PC-9 (cell line): ENCODE measurements around the gene LCN6. TPM values are rescaled to one million over a fixed set of nuclear protein-coding genes. Genes with fewer than 3 reads are reported as not detected.
"Not testable (repeated sequence)": the region's sequence is repeated elsewhere in the genome, so short reads cannot be mapped to it uniquely, and the experiment has no call there.

Source experiments
- BruUV-seq: library from RNA; stranded (reverse); fragments of 400-500 nt; replicated peaks from 2 replicates; lab custom pipeline; 2021; lab: Mats Ljungman, UMichigan
- CTCF ChIA-PET: fragments of 300-600 bp; sonication (Branson Sonifier 250); formaldehyde crosslinking; loops from one replicate; lab custom pipeline; 2022; ENCODE audit warnings: antibody characterized with exemption; lab: Charles Lee
- POLR2A ChIA-PET: fragments of 300-600 bp; sonication (Branson Sonifier 250); formaldehyde crosslinking; loops from one replicate; lab custom pipeline; 2022; ENCODE audit warnings: antibody characterized with exemption; ENCODE audit not compliant: unreplicated experiment; lab: Charles Lee
- DNase-seq, 2 experiments: peaks; one replicate each; pipeline versions ENCODE4 v3.0.0 to v3.0.0-alpha.2; 2015 to 2022; ENCODE audit warnings: mixed read lengths in 1 of 2
- H2AFZ ChIP-seq: fragments of 200-600 bp; sonication (generic); 2 replicates; pipeline ENCODE4 v1.8.1; 2017; ENCODE audit warnings: antibody characterized with exemption
- H3F3A ChIP-seq: fragments of 200-600 bp; sonication (generic); 2 replicates; pipeline ENCODE4 v1.8.1; 2017; ENCODE audit warnings: antibody characterized with exemption, mild to moderate bottlenecking, low read depth; ENCODE audit not compliant: insufficient read depth
- H3K27ac ChIP-seq: fragments of 200-600 bp; sonication (generic); 2 replicates; pipeline ENCODE4 v1.6.1; 2016; ENCODE audit warnings: mixed run types
- H3K27me3 ChIP-seq: fragments of 200-600 bp; sonication (generic); 2 replicates; pipeline ENCODE4 v1.6.1; 2016; ENCODE audit warnings: low read depth, mixed run types; ENCODE audit not compliant: insufficient read depth
- H3K36me3 ChIP-seq: fragments of 200-600 bp; sonication (generic); 2 replicates; pipeline ENCODE4 v1.6.1; 2016; ENCODE audit warnings: low read depth, mixed run types
- H3K4me1 ChIP-seq: fragments of 200-600 bp; sonication (generic); replicated peaks from 2 replicates; pipeline ENCODE4 v1.6.1; 2016; ENCODE audit warnings: mixed run types; ENCODE audit not compliant: insufficient read depth
- H3K4me2 ChIP-seq: fragments of 200-600 bp; sonication (generic); 2 replicates; pipeline ENCODE4 v1.6.1; 2017; ENCODE audit warnings: mixed run types
- H3K4me3 ChIP-seq: fragments of 200-600 bp; sonication (generic); 2 replicates; pipeline ENCODE4 v1.6.1; 2016; ENCODE audit warnings: mixed run types
- H3K79me2 ChIP-seq: fragments of 200-600 bp; sonication (generic); 2 replicates; pipeline ENCODE4 v1.6.1; 2017; ENCODE audit warnings: low read depth, mixed run types
- H3K9me2 ChIP-seq: fragments of 200-600 bp; sonication (generic); 2 replicates; pipeline ENCODE4 v1.8.1; 2017; ENCODE audit warnings: mild to moderate bottlenecking; ENCODE audit not compliant: insufficient read depth
- H3K9me3 ChIP-seq: fragments of 200-600 bp; sonication (generic); 2 replicates; pipeline ENCODE4 v1.8.1; 2016; ENCODE audit warnings: low read depth; ENCODE audit not compliant: insufficient read depth
- H4K20me1 ChIP-seq: fragments of 200-600 bp; sonication (generic); 2 replicates; pipeline ENCODE4 v1.8.1; 2017; ENCODE audit not compliant: insufficient read depth
- EZH2 ChIP-seq: fragments of 200-600 bp; sonication (generic); IDR thresholded peaks from 2 replicates; pipeline ENCODE4 v1.8.0; 2017; ENCODE audit warnings: antibody characterized with exemption, low read depth
- intact Hi-C: fragments of 100-400 bp; cut with micrococcal nuclease; formaldehyde crosslinking; loops from one replicate; pipeline ENCODE4 v1.10.0; 2022; ENCODE audit not compliant: unreplicated experiment
- total RNA-seq: library from RNA; stranded (reverse); gene quantifications from 2 replicates; pipeline ENCODE4 v1.2.3, GENCODE V29; 2021
- TF ChIP-seq, protein P1 (sequence below): fragments of 200-600 bp; sonication (generic); conservative IDR thresholded peaks from 2 replicates; pipeline ENCODE4 v1.6.1; 2017; ENCODE audit warnings: mixed run types, antibody characterized with exemption, mild to moderate bottlenecking, moderate library complexity

LCN6 gene
- total RNA-seq, 1 experiment from 2014 or later, result not detected

DNA sequence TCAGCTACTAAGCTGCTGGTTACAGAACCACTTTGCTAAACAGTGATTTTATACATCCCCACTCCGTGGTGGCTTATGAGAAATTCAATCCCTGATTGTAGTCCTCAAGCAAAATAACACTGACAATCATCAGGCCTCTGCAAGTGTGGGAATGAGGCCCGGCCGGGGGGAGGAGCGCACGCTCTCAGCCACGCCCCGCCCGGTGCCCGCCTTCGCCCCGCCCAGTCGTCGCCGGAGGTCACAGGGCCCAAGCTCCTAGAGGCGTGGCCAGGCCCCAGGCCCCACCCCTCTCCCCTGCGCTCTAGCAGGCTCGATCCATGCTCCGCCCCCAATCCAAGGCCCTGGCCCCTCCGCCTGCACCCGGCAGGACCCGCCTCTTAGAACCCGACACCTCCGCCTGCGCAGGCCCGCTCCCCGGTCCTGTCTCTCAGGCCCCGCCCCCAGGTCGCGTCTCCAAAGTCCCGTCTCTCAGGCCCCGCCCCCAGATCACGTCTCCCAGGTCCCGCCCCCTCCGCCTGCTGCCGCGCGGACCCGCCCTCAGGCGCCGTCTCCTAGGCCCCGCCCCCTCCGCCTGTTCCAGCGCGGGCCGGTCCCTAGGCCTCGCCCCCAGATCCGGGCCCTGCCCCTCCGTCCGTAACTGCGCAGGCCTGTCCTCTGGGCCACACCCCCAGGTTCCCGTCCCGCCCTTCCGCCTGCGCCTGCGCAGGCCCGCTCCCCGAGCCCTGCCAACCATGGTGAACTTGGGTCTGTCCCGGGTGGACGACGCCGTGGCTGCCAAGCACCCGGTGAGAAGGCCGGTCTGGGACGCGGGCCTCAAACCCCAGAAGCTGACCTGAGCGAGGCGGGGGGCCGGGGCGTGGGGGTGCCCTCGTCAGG is 42.6 kb upstream of the LCN6 start, which contains the start of gene TMEM141:
Gene TMEM141 (plus strand): TSS at position 705 of the 876 bp plus-strand sequence. CDS start 27 bp downstream, at position 732.
- ChIA-PET POLR2A (interaction anchor here (0.5 to 0.8 kb wide), 8 partner anchors 19 to 433 kb away, joined by 3 to 12 read pairs (median 5); no protein-coding TSS in a partner anchor), CTCF (interaction anchor here (0.5 to 1.0 kb wide), 7 partner anchors 9 to 422 kb away, joined by 3 to 4 read pairs (median 3); partner anchors contain the start of gene ABCA2)
- intact Hi-C loops, result loop anchor here (1.0 to 10.0 kb wide), 6 partner anchors 56 to 451 kb away; partner anchors contain the start of genes CLIC3, SEC16A and TUBB4B

DNA sequence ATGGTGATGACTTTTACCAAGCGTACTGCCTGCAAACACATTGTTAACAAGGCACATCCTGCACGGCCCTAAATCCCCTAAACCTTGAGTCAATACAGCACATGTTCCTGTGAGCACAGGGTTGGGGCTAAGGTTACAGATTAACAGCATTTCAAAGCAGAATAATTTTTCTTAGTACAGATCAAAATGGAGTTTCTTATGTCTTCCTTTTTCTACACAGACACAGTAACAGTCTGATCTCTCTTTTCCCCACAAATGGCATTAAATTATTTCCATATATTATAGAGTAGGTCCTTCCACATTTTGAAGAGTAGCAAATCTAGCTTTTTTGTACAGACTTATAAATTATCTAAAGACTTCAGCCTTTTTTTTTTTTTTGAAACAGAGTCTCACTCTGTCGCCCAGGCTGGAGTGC is 41.2 kb upstream of the LCN6 start:
- H3K9me3 ChIP-seq, result no peaks in the 10 kb centered on the region
- H3K27ac ChIP-seq, result no peak overlapping the region
- CTCF ChIA-PET, result no interaction called here
- H3F3A ChIP-seq, result peaks cover 18% of the 10 kb centered on the region
- BruUV-seq, result no TSS peak
- no peak for DNase-seq
- intact Hi-C loops, result no loop called here
- peaks cover 8% of the 10 kb centered on the region for H3K79me2 ChIP-seq
- TF ChIP-seq, protein P1, sequence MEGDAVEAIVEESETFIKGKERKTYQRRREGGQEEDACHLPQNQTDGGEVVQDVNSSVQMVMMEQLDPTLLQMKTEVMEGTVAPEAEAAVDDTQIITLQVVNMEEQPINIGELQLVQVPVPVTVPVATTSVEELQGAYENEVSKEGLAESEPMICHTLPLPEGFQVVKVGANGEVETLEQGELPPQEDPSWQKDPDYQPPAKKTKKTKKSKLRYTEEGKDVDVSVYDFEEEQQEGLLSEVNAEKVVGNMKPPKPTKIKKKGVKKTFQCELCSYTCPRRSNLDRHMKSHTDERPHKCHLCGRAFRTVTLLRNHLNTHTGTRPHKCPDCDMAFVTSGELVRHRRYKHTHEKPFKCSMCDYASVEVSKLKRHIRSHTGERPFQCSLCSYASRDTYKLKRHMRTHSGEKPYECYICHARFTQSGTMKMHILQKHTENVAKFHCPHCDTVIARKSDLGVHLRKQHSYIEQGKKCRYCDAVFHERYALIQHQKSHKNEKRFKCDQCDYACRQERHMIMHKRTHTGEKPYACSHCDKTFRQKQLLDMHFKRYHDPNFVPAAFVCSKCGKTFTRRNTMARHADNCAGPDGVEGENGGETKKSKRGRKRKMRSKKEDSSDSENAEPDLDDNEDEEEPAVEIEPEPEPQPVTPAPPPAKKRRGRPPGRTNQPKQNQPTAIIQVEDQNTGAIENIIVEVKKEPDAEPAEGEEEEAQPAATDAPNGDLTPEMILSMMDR, result no peak
- TF ChIP-seq EZH2, result no peak
- H3K4me2 ChIP-seq, result no peak overlapping the region
- POLR2A ChIA-PET, result no interaction called here
- H3K9me2 ChIP-seq, result no peaks in the 10 kb centered on the region
- peaks cover 15% of the 10 kb centered on the region; the same call in 1 of the 2 replicates for H3K4me1 ChIP-seq
- peaks cover 14% of the 10 kb centered on the region for H4K20me1 ChIP-seq
- no peak overlapping the region for H2AFZ ChIP-seq
- no peaks in the 10 kb centered on the region for H3K27me3 ChIP-seq
- no peaks in the 10 kb centered on the region for H3K36me3 ChIP-seq
- H3K4me3 ChIP-seq, result no peak overlapping the region

More for the DNA sequence above, 42.6 kb upstream of the LCN6 start, which contains the start of gene TMEM141:
- H3F3A ChIP-seq, result peaks cover 18% of the 10 kb centered on the region
- TF ChIP-seq, protein P1, result no peak
- TF ChIP-seq EZH2, result no peak
- H3K27me3 ChIP-seq, result no peaks in the 10 kb centered on the region
- no TSS peak for BruUV-seq
- H2AFZ ChIP-seq, result peak within 1 kb of the TSS; percentile 93
- H3K36me3 ChIP-seq, result no peaks in the 10 kb centered on the region
- no peaks in the 10 kb centered on the region for H3K9me2 ChIP-seq
- H3K4me2 ChIP-seq, result peak within 1 kb of the TSS; percentile 84
- H3K9me3 ChIP-seq, result no peaks in the 10 kb centered on the region
- H3K27ac ChIP-seq, result peak within 1 kb of the TSS; percentile 79
- H3K4me1 ChIP-seq, result peaks cover 15% of the 10 kb centered on the region; the same call in 1 of the 2 replicates
- peaks cover 8% of the 10 kb centered on the region for H3K79me2 ChIP-seq
- DNase-seq, result peak; percentile 94 to 100
- peaks cover 14% of the 10 kb centered on the region for H4K20me1 ChIP-seq
- H3K4me3 ChIP-seq, result peak within 1 kb of the TSS; percentile 68

DNA sequence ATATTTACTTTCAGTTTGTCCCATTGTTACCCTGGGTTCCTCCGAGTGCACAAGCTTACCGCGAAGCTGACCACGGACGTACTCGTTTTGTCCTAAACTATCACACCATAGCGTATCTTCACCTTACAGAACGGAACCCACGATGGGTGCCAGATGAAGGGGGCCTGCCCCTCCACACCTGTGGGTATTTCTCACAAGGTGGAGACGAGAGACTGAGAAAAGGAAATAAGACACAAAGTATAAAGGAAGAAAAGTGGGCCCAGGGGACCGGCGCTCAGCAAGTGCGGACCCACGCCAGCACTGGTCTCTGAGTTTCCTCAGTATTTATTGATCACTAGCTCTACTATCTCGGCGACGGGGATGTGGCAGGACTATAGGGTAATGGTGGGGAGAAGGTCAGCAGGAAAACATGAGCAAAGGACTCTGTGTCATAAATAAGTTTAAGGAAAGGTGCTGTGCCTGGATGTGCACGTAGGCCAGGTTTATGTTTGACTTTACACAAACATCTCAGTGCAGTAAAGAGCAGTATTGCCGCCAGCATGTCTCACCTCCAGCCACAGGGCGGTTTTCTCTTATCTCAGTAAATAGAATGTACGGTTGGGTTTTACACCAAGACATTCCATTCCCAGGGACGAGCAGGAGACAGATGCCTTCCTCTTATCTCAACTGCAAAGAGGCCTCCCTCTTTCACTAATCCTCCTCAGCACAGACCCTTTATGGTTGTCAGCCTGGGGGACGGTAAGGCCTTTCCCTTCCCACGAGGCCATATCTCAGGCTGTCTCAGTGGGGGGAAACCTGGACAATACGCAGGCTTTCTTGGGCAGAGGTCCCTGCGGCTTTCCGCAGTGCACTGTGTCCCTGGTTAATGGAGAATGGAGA is 40.6 kb upstream of the LCN6 start:
- H3K9me3 ChIP-seq, H3K4me2 ChIP-seq, H2AFZ ChIP-seq, H3K4me3 ChIP-seq, H3K36me3 ChIP-seq, H3K9me2 ChIP-seq, H3K27me3 ChIP-seq, H3K27ac ChIP-seq, H3K79me2 ChIP-seq, BruUV-seq, DNase-seq, intact Hi-C loops: not testable (repeated sequence)
- Histone ChIP-seq H3K4me1 (peaks cover 15% of the 10 kb centered on the region; the same call in 1 of the 2 replicates), H3F3A (peaks cover 20% of the 10 kb centered on the region), H4K20me1 (peaks cover 14% of the 10 kb centered on the region)
- POLR2A ChIA-PET, result interaction anchor here (0.5 to 0.6 kb wide), 2 partner anchors 246 to 436 kb away, joined by 3 to 6 read pairs; partner anchors contain the start of gene CYSRT1
- CTCF ChIA-PET, result interaction anchor here (1.4 kb wide), 1 partner anchor 11 kb away, joined by 3 read pairs; no protein-coding TSS in a partner anchor
